Keratinocyte (primary cell): ENCODE results near the gene LSM3. TPM values are rescaled to one million over a fixed set of nuclear protein-coding genes. Genes with fewer than 3 reads are reported as not detected.

Experiments
- DNase-seq: peaks from one replicate; pipeline ENCODE4 v3.0.0-alpha.2; 2011; ENCODE audit warnings: low read depth, missing footprints, low spot score
- FAIRE-seq: peaks from 2 replicates; lab custom pipeline; 2011; peaks lifted over from hg19 to GRCh38; lab: Jason Lieb, UNC
- H2AFZ ChIP-seq: 2 replicates; pipeline ENCODE4 v1.6.0; 2012; ENCODE audit warnings: low read length, control low read depth, inconsistent platforms; ENCODE audit not compliant: control insufficient read depth
- H3K27ac ChIP-seq: 2 replicates; pipeline ENCODE4 v1.5.1; 2011; ENCODE audit warnings: low read length; ENCODE audit not compliant: control insufficient read depth, insufficient read depth
- H3K27me3 ChIP-seq: 3 replicates; pipeline ENCODE4 v1.6.0; 2011; ENCODE audit warnings: low read length; ENCODE audit not compliant: control insufficient read depth, insufficient read depth; ENCODE audit errors: extremely low read depth
- H3K36me3 ChIP-seq, 2 experiments: 2 replicates in 1 of 2; 3 replicates in 1 of 2; pipeline ENCODE4 v1.5.1; 2011; ENCODE audit warnings: low read length in 2 of 2, mild to moderate bottlenecking in 1 of 2; ENCODE audit not compliant: control insufficient read depth in 2 of 2, insufficient read depth in 2 of 2; ENCODE audit errors: extremely low read depth in 1 of 2
- H3K4me1 ChIP-seq: 3 replicates; pipeline ENCODE4 v1.5.1; 2011; ENCODE audit warnings: low read length; ENCODE audit not compliant: control insufficient read depth, insufficient read depth; ENCODE audit errors: extremely low read depth
- H3K4me2 ChIP-seq: 3 replicates; pipeline ENCODE4 v1.6.0; 2011; ENCODE audit warnings: low read depth, low read length; ENCODE audit not compliant: control insufficient read depth, insufficient read depth; ENCODE audit errors: extremely low read depth
- H3K4me3 ChIP-seq, 3 experiments: fragments of 200-600 bp in 1 of 3; sonication (generic) in 1 of 3; 2 replicates in 2 of 3; 3 replicates in 1 of 3; pipeline ENCODE4 v1.5.1; 2011 to 2016; ENCODE audit warnings: low read length in 3 of 3, mild to moderate bottlenecking in 3 of 3, control low read depth in 2 of 3, inconsistent platforms in 1 of 3, low read depth in 1 of 3, mixed read lengths in 1 of 3, mixed run types in 1 of 3, moderate library complexity in 1 of 3; ENCODE audit not compliant: control insufficient read depth in 2 of 3, insufficient read depth in 2 of 3; ENCODE audit errors: extremely low read depth in 1 of 3
- H3K79me2 ChIP-seq: 2 replicates; pipeline ENCODE4 v1.6.0; 2012; ENCODE audit warnings: low read length; ENCODE audit not compliant: control insufficient read depth, insufficient read depth
- H3K9ac ChIP-seq: 3 replicates; pipeline ENCODE4 v1.6.0; 2011; ENCODE audit warnings: low read length; ENCODE audit not compliant: control insufficient read depth, insufficient read depth; ENCODE audit errors: extremely low read depth
- H3K9me1 ChIP-seq: 3 replicates; pipeline ENCODE4 v1.6.0; 2011; ENCODE audit warnings: low read length; ENCODE audit not compliant: control insufficient read depth, insufficient read depth; ENCODE audit errors: extremely low read depth
- H3K9me3 ChIP-seq: 2 replicates; pipeline ENCODE4 v1.5.1; 2012; ENCODE audit warnings: low read depth, low read length; ENCODE audit not compliant: control insufficient read depth
- H4K20me1 ChIP-seq: 3 replicates; pipeline ENCODE4 v1.6.0; 2011; ENCODE audit warnings: low read length; ENCODE audit not compliant: control insufficient read depth, insufficient read depth; ENCODE audit errors: extremely low read depth
- CTCF ChIP-seq, 3 experiments: IDR thresholded peaks in 1 of 3; conservative IDR thresholded peaks in 1 of 3; optimal IDR thresholded peaks in 1 of 3; 2 replicates in 2 of 3; 3 replicates in 1 of 3; pipeline versions ENCODE3 to v1.5.1; 2011; ENCODE audit warnings: low read length in 3 of 3, mild to moderate bottlenecking in 3 of 3, moderate library complexity in 2 of 3, control low read depth in 1 of 3, inconsistent platforms in 1 of 3; ENCODE audit not compliant: insufficient read depth in 2 of 3; ENCODE audit errors: extremely low read depth in 1 of 3
- EZH2 ChIP-seq: IDR thresholded peaks from one replicate; pipeline ENCODE4 v1.6.1; 2012; ENCODE audit warnings: inconsistent platforms, mild to moderate bottlenecking, low read length, moderate library complexity
- dilution Hi-C: fragments of 300-500 bp; cut with MboI; formaldehyde crosslinking; loops from one replicate; pipeline ENCODE4 v1.7.0; 2020; ENCODE audit warnings: low sequenced_read_pairs; ENCODE audit not compliant: extremely low pct_ligation_motif_present
- polyA plus RNA-seq, 5 experiments: library from polyadenylated mRNA; depleted of rRNA in 3 of 5; stranded (reverse) in 3 of 5; stranded (forward) in 1 of 5; unstranded in 1 of 5; fragments of >200 nt; gene quantifications; 1 replicate in 1 of 5; 2 replicates in 3 of 5; 3 replicates in 1 of 5; pipeline versions ENCODE4 v1.2.1 to v1.2.3, GENCODE V29; 2011 to 2012; ENCODE audit warnings: missing spikeins in 2 of 5, low read depth in 1 of 5, low replicate concordance in 1 of 5

LSM3 gene
- polyA plus RNA-seq, 1 donor (not counting 4 experiments of a cell fraction or from before 2014, with no cell fraction given) = 26.1 TPM

DNA sequence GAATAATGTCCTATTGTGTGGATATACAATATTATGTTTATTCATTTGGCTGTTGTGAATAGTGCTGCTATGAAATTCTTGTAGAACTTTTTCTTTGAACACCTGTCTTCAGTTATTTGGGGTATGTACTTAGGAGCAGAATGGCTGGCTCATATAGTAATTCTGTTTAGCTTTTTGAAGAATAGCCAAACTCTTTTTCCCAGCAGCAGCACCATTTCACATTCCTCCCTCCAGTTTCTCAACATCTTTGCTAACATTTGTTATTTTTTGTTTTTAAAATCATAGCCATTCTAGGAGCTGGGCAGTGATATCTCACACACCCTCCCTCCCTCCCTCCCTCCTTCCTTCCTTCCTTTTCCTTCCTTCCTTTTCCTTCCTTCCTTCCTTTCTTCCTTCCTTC is 39.7 kb downstream of the LSM3 start:
- no peaks in the 10 kb centered on the region for H4K20me1 ChIP-seq
- DNase-seq (no peak), FAIRE-seq (no peak)
- H3K79me2 ChIP-seq = no peaks in the 10 kb centered on the region
- no peak overlapping the region for H2AFZ ChIP-seq
- no peak overlapping the region for H3K27ac ChIP-seq
- dilution Hi-C loops = no loop called here
- no peaks in the 10 kb centered on the region for H3K36me3 ChIP-seq
- TF ChIP-seq CTCF (optimal IDR thresholded peaks at IDR 0.05 in 1 of 3, IDR thresholded peaks at IDR 0.05 in 1 of 3, conservative IDR thresholded peaks at IDR 0.05 in 1 of 3; ENCODE audit: extremely low read depth in 1 of 3, insufficient read depth in 2 of 3, low read length in 3 of 3) (no peak), EZH2 (no peak)
- peaks cover 5% of the 10 kb centered on the region for H3K4me1 ChIP-seq
- no peaks in the 10 kb centered on the region for H3K9me1 ChIP-seq
- H3K9me3 ChIP-seq = no peaks in the 10 kb centered on the region
- H3K9ac ChIP-seq = no peak overlapping the region
- H3K4me2 ChIP-seq = no peak overlapping the region
- no peak overlapping the region for H3K4me3 ChIP-seq
- H3K27me3 ChIP-seq = no peaks in the 10 kb centered on the region

GRCh38 chr3:14220933-14221332 is 42.3 kb downstream of the LSM3 start:
- H3K36me3 ChIP-seq = no peaks in the 10 kb centered on the region
- FAIRE-seq = no peak

More at GRCh38 chr3:14220933-14221332, 42.3 kb downstream of the LSM3 start:
- H3K27ac ChIP-seq = no peak overlapping the region
- H3K9ac ChIP-seq = no peak overlapping the region
- peaks cover 18% of the 10 kb centered on the region for H3K4me1 ChIP-seq
- H3K27me3 ChIP-seq = no peaks in the 10 kb centered on the region
- no peak overlapping the region for H3K4me2 ChIP-seq
- no peaks in the 10 kb centered on the region for H3K9me3 ChIP-seq
- TF ChIP-seq EZH2 (no peak), CTCF (optimal IDR thresholded peaks at IDR 0.05 in 1 of 3, IDR thresholded peaks at IDR 0.05 in 1 of 3, conservative IDR thresholded peaks at IDR 0.05 in 1 of 3; ENCODE audit: extremely low read depth in 1 of 3, insufficient read depth in 2 of 3, low read length in 3 of 3) (no peak)
- no peak overlapping the region for H2AFZ ChIP-seq
- no peaks in the 10 kb centered on the region for H4K20me1 ChIP-seq
- dilution Hi-C loops = no loop called here
- H3K9me1 ChIP-seq = no peaks in the 10 kb centered on the region
- no peaks in the 10 kb centered on the region for H3K79me2 ChIP-seq
- no peak overlapping the region for H3K4me3 ChIP-seq
- no peak for DNase-seq
